ENCODE measurements around the gene C1GALT1C1L.

GRCh38 chr2:43631618-43632317 lies 44.5 kb downstream of the C1GALT1C1L start:
- TF ChIP-seq CTCF (IDR thresholded peaks at IDR 0.05) (no peak), ZFX (IDR thresholded peaks at IDR 0.05; ENCODE audit: borderline replicate concordance) (no peak)

Measured in 22Rv1 (cell line).